Ovary (tissue), 3 donors: Measurements from ENCODE around the gene ENPP3.

ENCODE experiments used
- EP300 ChIP-seq: sonication (generic); formaldehyde crosslinking; IDR thresholded peaks from one replicate; pipeline ENCODE4 v1.6.1; 2017; ENCODE audit warnings: antibody characterized with exemption
- POLR2A ChIP-seq: fragments of 450-650 bp; IDR thresholded peaks from one replicate; pipeline ENCODE4 v1.6.1; 2017; ENCODE audit warnings: antibody characterized with exemption, mild to moderate bottlenecking, moderate library complexity
- TF ChIP-seq, protein P1 (sequence below), 3 donors: fragments of 450-650 bp in 2 of 3; fragments of 200-600 bp in 1 of 3; IDR thresholded peaks; one replicate each; pipeline versions ENCODE4 v1.5.1 to v1.8.0; 2016 to 2022; ENCODE audit warnings: antibody characterized with exemption in 3 of 3, mild to moderate bottlenecking in 1 of 3
- donor health status: DM: no; HTN: no; CAD: no.

DNA sequence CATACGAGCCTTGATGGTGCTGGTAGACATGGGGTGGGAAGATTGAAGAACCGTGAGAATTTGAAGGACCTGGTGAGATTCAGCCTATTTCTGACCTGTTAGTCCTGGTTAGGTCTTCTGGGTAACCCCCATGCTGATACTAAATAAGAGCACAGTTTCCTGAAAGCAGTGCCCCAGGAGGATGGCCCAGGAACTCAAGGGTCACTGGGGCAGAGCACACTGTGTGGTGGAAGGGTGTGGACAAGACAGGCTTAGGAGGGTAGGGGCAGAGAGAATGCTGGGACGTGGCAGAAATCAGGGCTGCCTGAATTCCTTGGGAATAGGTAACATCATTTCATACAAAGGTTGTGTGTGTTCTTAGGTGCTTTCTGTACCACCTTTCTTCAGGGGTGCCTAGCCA is 138.8 kb downstream of the ENPP3 start:
- no peak for TF ChIP-seq POLR2A
- TF ChIP-seq, protein P1, sequence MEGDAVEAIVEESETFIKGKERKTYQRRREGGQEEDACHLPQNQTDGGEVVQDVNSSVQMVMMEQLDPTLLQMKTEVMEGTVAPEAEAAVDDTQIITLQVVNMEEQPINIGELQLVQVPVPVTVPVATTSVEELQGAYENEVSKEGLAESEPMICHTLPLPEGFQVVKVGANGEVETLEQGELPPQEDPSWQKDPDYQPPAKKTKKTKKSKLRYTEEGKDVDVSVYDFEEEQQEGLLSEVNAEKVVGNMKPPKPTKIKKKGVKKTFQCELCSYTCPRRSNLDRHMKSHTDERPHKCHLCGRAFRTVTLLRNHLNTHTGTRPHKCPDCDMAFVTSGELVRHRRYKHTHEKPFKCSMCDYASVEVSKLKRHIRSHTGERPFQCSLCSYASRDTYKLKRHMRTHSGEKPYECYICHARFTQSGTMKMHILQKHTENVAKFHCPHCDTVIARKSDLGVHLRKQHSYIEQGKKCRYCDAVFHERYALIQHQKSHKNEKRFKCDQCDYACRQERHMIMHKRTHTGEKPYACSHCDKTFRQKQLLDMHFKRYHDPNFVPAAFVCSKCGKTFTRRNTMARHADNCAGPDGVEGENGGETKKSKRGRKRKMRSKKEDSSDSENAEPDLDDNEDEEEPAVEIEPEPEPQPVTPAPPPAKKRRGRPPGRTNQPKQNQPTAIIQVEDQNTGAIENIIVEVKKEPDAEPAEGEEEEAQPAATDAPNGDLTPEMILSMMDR (IDR thresholded peaks at IDR 0.05), result no peak
- TF ChIP-seq EP300, result no peak
